ENCODE measurements around the gene CFAP65.
A peak's percentile ranks its signal among the peaks of the same experiment; 100 is the strongest.

Gene CFAP65

GRCh38 chr2:218982586-218983262 lies 58.6 kb downstream of the CFAP65 start:
- TF ChIP-seq POLR2A (IDR thresholded peaks at IDR 0.05; ENCODE audit: low read length) = no peak
- TF ChIP-seq GATA1 (IDR thresholded peaks at IDR 0.05; ENCODE audit: low read depth, low read length) = no peak
- no peak for DNase-seq

- no peak for DNase-seq
- TF ChIP-seq GATA1 (IDR thresholded peaks at IDR 0.05; ENCODE audit: low read depth, low read length) (no peak), POLR2A (IDR thresholded peaks at IDR 0.05; ENCODE audit: low read length) (no peak)
Observed at GRCh38 chr2:218981881-218982585, 59.3 kb downstream of the CFAP65 start.

GRCh38 chr2:218981390-218981880 lies 59.9 kb downstream of the CFAP65 start:
- no peak for DNase-seq
- TF ChIP-seq POLR2A (IDR thresholded peaks at IDR 0.05; ENCODE audit: low read length) (no peak), GATA1 (IDR thresholded peaks at IDR 0.05; ENCODE audit: low read depth, low read length) (no peak)

GRCh38 chr2:218980735-218981389 lies 60.5 kb downstream of the CFAP65 start:
- TF ChIP-seq GATA1 (IDR thresholded peaks at IDR 0.05; ENCODE audit: low read depth, low read length) = no peak
- TF ChIP-seq POLR2A (IDR thresholded peaks at IDR 0.05; ENCODE audit: low read length) = no peak
- DNase-seq = no peak

GRCh38 chr2:218979846-218980734 lies 61.2 kb downstream of the CFAP65 start:
- TF ChIP-seq POLR2A (IDR thresholded peaks at IDR 0.05; ENCODE audit: low read length) = no peak
- TF ChIP-seq GATA1 (IDR thresholded peaks at IDR 0.05; ENCODE audit: low read depth, low read length) = no peak
- DNase-seq = peak; percentile 77 to 86

GRCh38 chr2:218975060-218975777 lies 66.1 kb downstream of the CFAP65 start:
- no peak for DNase-seq

GRCh38 chr2:218970894-218971293 lies 70.4 kb downstream of the CFAP65 start:
- no peak for DNase-seq
- TF ChIP-seq POLR2A (IDR thresholded peaks at IDR 0.05; ENCODE audit: low read length) = no peak
- TF ChIP-seq GATA1 (IDR thresholded peaks at IDR 0.05; ENCODE audit: low read depth, low read length) = no peak

More at GRCh38 chr2:218975060-218975777, 66.1 kb downstream of the CFAP65 start:
- no peak for TF ChIP-seq POLR2A (IDR thresholded peaks at IDR 0.05; ENCODE audit: low read length)

GRCh38 chr2:218964041-218964771 lies 77.1 kb downstream of the CFAP65 start:
- no peak for TF ChIP-seq POLR2A (IDR thresholded peaks at IDR 0.05; ENCODE audit: low read length)
- TF ChIP-seq GATA1 (IDR thresholded peaks at IDR 0.05; ENCODE audit: low read depth, low read length) = no peak
- no peak for DNase-seq

- TF ChIP-seq POLR2A (IDR thresholded peaks at IDR 0.05; ENCODE audit: low read length) (no peak), GATA1 (IDR thresholded peaks at IDR 0.05; ENCODE audit: low read depth, low read length) (no peak)
Observed at GRCh38 chr2:218963601-218964000, 77.7 kb downstream of the CFAP65 start.

GRCh38 chr2:218962859-218963492 lies 78.3 kb downstream of the CFAP65 start:
- TF ChIP-seq POLR2A (IDR thresholded peaks at IDR 0.05; ENCODE audit: low read length) (no peak), GATA1 (IDR thresholded peaks at IDR 0.05; ENCODE audit: low read depth, low read length) (no peak)
- peak; percentile 53 to 65 for DNase-seq

More at GRCh38 chr2:218963601-218964000, 77.7 kb downstream of the CFAP65 start:
- DNase-seq = no peak

- TF ChIP-seq GATA1 (IDR thresholded peaks at IDR 0.05; ENCODE audit: low read depth, low read length) = no peak
- TF ChIP-seq POLR2A (IDR thresholded peaks at IDR 0.05; ENCODE audit: low read length) = no peak
- no peak for DNase-seq
Observed at GRCh38 chr2:218961651-218962570, 79.4 kb downstream of the CFAP65 start.

Data from erythroblast (primary cell).